Kidney (tissue), 14 donors: ENCODE measurements around the gene IZUMO1R. TPM values are rescaled to one million over a fixed set of nuclear protein-coding genes. Genes with fewer than 3 reads are reported as not detected.
"Not testable (repeated sequence)": the region's sequence is repeated elsewhere in the genome, so short reads cannot be mapped to it uniquely, and the experiment has no call there.

Source experiments
- DNase-seq, 5 donors: peaks; one replicate each; pipeline ENCODE4 v3.0.0-alpha.2; 2013 to 2020
- FAIRE-seq: peaks from 2 replicates; lab custom pipeline; 2012; peaks lifted over from hg19 to GRCh38; lab: Jason Lieb, UNC
- H3K27ac ChIP-seq, 2 donors: one replicate each; pipeline ENCODE4 v1.7.0; 2013; ENCODE audit warnings: low read depth in 2 of 2, low read length in 2 of 2, inconsistent platforms in 1 of 2
- H3K27me3 ChIP-seq: one replicate; pipeline ENCODE4 v1.7.1; 2013; ENCODE audit warnings: low read length, inconsistent platforms; ENCODE audit not compliant: control insufficient read depth, insufficient read depth
- H3K36me3 ChIP-seq, 3 donors: one replicate each; pipeline versions ENCODE4 v1.7.0 to v1.7.1; 2013; ENCODE audit warnings: low read length in 3 of 3, control low read depth in 1 of 3, inconsistent platforms in 1 of 3; ENCODE audit not compliant: insufficient read depth in 3 of 3, control insufficient read depth in 2 of 3
- H3K4me1 ChIP-seq, 3 donors: one replicate each; pipeline versions ENCODE4 v1.7.0 to v1.7.1; 2013; ENCODE audit warnings: low read length in 3 of 3, inconsistent platforms in 1 of 3, low read depth in 1 of 3; ENCODE audit not compliant: control insufficient read depth in 2 of 3, insufficient read depth in 2 of 3
- H3K4me3 ChIP-seq, 3 donors: one replicate each; pipeline versions ENCODE4 v1.7.0 to v1.8.1; 2013; ENCODE audit warnings: low read length in 3 of 3, control low read depth in 1 of 3, inconsistent platforms in 1 of 3
- H3K9ac ChIP-seq, 3 donors: one replicate each; pipeline versions ENCODE4 v1.7.0 to v1.7.1; 2013; ENCODE audit warnings: low read length in 3 of 3, control low read depth in 1 of 3, inconsistent platforms in 1 of 3
- H3K9me3 ChIP-seq, 3 donors: one replicate each; pipeline versions ENCODE4 v1.7.0 to v1.7.1; 2013; ENCODE audit warnings: low read length in 3 of 3, control low read depth in 1 of 3, inconsistent platforms in 1 of 3; ENCODE audit not compliant: control insufficient read depth in 2 of 3, insufficient read depth in 1 of 3
- intact Hi-C: fragments of 100-400 bp; cut with DNase I; formaldehyde crosslinking; loops from one replicate; pipeline ENCODE4 v1.11.1; 2022
- polyA plus RNA-seq: library from polyadenylated mRNA; stranded (reverse); fragments of 350-450 nt; fragmentation: Illumina TruSeq; extraction: RNeasy Lipid Tissue Mini Kit (QIAGEN cat#74804); gene quantifications from one replicate; pipeline ENCODE4 v1.2.3, GENCODE V29; 2014; ENCODE audit warnings: low read depth, low replicate concordance; ENCODE audit not compliant: insufficient read depth
- total RNA-seq: library from RNA; stranded (reverse); fragmentation: NEBNext Ultra II Directional; extraction: Animal tissue kit (Norgen Biotek cat#: 25700); gene quantifications from one replicate; pipeline ENCODE4 v1.2.1, GENCODE V29; 2021
- TF ChIP-seq, protein P1 (sequence below): IDR thresholded peaks from 3 replicates; pipeline ENCODE4 v1.5.1; 2012; ENCODE audit warnings: mild to moderate bottlenecking, moderate library complexity, borderline replicate concordance; ENCODE audit not compliant: insufficient read depth; ENCODE audit errors: extremely low read depth
- donor health status: control.
- donor health status: control.
- donor health status: control.
- donor health status: control.
- donor health status: control.
- donor health status: DM: yes; HTN: yes; CAD: no.
- donor health status: Normal renal cell carcinoma (clear cell type).

Gene IZUMO1R
- total and polyA plus RNA-seq, 2 donors from 2014 or later = not detected

DNA sequence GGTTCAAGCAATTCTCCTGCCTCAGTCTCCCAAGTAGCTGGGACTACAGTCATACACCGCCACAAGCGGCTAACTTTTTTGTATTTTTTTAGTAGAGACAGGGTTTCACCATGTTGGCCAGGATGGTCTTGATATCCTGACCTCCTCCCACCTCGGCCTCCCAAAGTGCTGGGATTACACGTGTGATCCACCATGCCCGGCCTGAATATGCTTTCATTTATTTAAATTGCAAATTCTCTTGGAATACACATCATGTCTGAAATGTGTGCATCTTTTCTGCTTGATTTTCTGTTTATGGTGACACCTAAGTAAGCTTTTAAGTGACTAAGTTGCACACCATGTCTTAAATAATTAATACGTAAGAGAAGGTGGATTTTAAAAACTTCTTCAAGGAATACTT, 31.7 kb downstream of the IZUMO1R start:
- FAIRE-seq (no peak), DNase-seq (no peak)
- no peaks in the 10 kb centered on the region for H3K36me3 ChIP-seq
- H3K27ac ChIP-seq = no peak overlapping the region
- intact Hi-C loops = no loop called here
- no peaks in the 10 kb centered on the region for H3K27me3 ChIP-seq
- no peak overlapping the region for H3K9ac ChIP-seq
- H3K9me3 ChIP-seq = no peaks in the 10 kb centered on the region
- no peak overlapping the region for H3K4me3 ChIP-seq
- H3K4me1 ChIP-seq = no peaks in the 10 kb centered on the region
- TF ChIP-seq, protein P1, sequence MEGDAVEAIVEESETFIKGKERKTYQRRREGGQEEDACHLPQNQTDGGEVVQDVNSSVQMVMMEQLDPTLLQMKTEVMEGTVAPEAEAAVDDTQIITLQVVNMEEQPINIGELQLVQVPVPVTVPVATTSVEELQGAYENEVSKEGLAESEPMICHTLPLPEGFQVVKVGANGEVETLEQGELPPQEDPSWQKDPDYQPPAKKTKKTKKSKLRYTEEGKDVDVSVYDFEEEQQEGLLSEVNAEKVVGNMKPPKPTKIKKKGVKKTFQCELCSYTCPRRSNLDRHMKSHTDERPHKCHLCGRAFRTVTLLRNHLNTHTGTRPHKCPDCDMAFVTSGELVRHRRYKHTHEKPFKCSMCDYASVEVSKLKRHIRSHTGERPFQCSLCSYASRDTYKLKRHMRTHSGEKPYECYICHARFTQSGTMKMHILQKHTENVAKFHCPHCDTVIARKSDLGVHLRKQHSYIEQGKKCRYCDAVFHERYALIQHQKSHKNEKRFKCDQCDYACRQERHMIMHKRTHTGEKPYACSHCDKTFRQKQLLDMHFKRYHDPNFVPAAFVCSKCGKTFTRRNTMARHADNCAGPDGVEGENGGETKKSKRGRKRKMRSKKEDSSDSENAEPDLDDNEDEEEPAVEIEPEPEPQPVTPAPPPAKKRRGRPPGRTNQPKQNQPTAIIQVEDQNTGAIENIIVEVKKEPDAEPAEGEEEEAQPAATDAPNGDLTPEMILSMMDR = no peak

DNA sequence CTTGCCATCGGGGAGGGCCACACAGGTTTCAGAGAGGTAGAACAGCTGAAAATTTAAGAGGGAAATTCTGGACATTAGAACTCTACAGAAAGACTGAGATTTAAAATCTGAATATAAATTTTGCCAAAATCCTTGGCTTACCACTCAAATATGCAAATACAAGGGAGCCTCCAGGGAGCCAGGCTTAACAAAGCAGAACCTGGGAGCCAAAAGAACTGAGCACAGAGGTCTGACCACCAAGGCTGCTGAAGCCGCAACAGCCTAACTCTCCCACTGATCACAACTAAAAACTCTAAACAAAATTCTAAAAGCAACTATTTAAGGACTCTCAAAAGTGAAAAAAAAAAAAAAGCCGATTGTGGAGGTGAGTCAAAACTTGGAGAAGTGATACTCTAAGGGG, 34.3 kb downstream of the IZUMO1R start:
- Histone ChIP-seq H3K9ac (no peak overlapping the region), H3K4me1 (no peaks in the 10 kb centered on the region), H3K4me3 (no peak overlapping the region), H3K9me3 (no peaks in the 10 kb centered on the region), H3K27ac (no peak overlapping the region), H3K36me3 (no peaks in the 10 kb centered on the region), H3K27me3 (no peaks in the 10 kb centered on the region)
- intact Hi-C loops = no loop called here
- no peak for FAIRE-seq
- DNase-seq = no peak
- TF ChIP-seq, protein P1 = no peak

DNA sequence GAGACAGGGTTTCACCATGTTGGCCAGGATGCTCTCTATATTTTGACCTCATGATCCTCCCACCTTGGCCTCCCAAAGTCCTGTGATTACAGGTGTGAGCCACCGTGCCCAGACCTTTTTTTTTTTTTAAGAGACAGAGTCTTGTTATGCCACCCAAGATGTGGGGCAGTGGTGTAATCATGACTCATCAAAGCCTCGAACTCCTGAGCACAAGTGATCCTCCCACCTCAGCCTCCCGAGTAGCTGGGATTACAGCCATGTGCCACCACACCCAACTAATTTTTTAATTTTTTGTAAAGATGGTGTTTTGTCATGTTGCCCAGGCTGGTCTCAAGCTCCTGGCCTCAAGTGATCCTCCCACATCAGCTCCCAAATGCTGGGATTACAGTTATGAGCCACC, 37.9 kb downstream of the IZUMO1R start:
- H3K27ac ChIP-seq = no peak overlapping the region
- FAIRE-seq = no peak
- H3K36me3 ChIP-seq = no peaks in the 10 kb centered on the region
- no peak for DNase-seq
- TF ChIP-seq, protein P1 = no peak
- no peak overlapping the region for H3K4me3 ChIP-seq
- no peaks in the 10 kb centered on the region for H3K4me1 ChIP-seq
- intact Hi-C loops = no loop called here
- H3K9ac ChIP-seq = no peak overlapping the region
- H3K27me3 ChIP-seq = no peaks in the 10 kb centered on the region
- no peaks in the 10 kb centered on the region for H3K9me3 ChIP-seq

GRCh38 chr11:94343495-94343894, 39.1 kb downstream of the IZUMO1R start:
- no peaks in the 10 kb centered on the region for H3K36me3 ChIP-seq
- TF ChIP-seq, protein P1 = no peak
- H3K27ac ChIP-seq = no peak overlapping the region
- no peak overlapping the region for H3K9ac ChIP-seq
- FAIRE-seq (no peak), DNase-seq (no peak)
- intact Hi-C loops = no loop called here
- no peaks in the 10 kb centered on the region for H3K4me1 ChIP-seq
- H3K9me3 ChIP-seq = no peaks in the 10 kb centered on the region
- no peaks in the 10 kb centered on the region for H3K27me3 ChIP-seq
- H3K4me3 ChIP-seq = no peak overlapping the region

DNA sequence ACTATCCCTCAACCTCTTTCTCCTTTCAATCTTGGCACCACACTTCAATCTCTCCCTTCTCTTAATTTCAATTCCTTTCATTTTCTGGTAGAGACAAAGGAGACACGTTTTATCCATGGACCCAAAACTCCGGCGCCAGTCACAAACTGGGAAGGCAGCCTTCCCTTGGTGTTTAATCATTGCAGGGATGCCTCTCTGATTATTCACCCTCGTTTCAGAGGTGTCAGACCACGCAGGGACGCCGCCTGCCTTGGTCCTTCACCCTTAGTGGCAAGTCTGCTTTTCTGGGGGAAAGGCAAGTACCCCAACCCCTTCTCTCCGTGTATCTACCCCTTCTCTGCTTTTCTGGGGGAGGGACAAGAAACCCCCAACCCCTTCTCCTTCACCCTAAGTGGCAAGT, 41.9 kb downstream of the IZUMO1R start:
- H3K9ac ChIP-seq, H3K4me3 ChIP-seq, H3K27ac ChIP-seq, H3K36me3 ChIP-seq, H3K4me1 ChIP-seq, intact Hi-C loops, H3K27me3 ChIP-seq, FAIRE-seq, DNase-seq, H3K9me3 ChIP-seq: not testable (repeated sequence)
